GM12878 (cell line): Measurements from ENCODE around the gene GDPD2. TPM values are rescaled to one million over a fixed set of nuclear protein-coding genes. Genes with fewer than 3 reads are reported as not detected.

Experiments used
- ATAC-seq: fragments of 200-7000 bp; cut with Tn5 transposase; 3 replicates; pipeline ENCODE4 v1.9.1; 2020; ENCODE audit warnings: mild to moderate bottlenecking, moderate library complexity
- BruUV-seq: library from RNA; stranded (reverse); fragments of 400-500 nt; replicated peaks from 2 replicates; lab custom pipeline; 2021; lab: Mats Ljungman, UMichigan
- CTCF ChIA-PET: fragments of 300-600 bp; sonication (Branson Sonifier 250); formaldehyde crosslinking; extraction: SDS; loops from one replicate; lab custom pipeline; 2021; ENCODE audit warnings: inconsistent platforms; lab: Yijun Ruan, JAX
- POLR2A ChIA-PET: fragments of 350-600 bp; formaldehyde crosslinking; extraction: SDS; loops from one replicate; lab custom pipeline; 2021; ENCODE audit warnings: inconsistent platforms; lab: Charles Lee
- RAD21 ChIA-PET: fragments of 300-600 bp; sonication (Branson Sonifier 250); formaldehyde crosslinking; loops from one replicate; lab custom pipeline; 2023; ENCODE audit warnings: antibody characterized with exemption; ENCODE audit not compliant: unreplicated experiment; lab: Charles Lee
- SMC1A ChIA-PET: fragments of 300-600 bp; sonication (Branson Sonifier 250); formaldehyde crosslinking; loops from one replicate; lab custom pipeline; 2023; ENCODE audit not compliant: unreplicated experiment, uncharacterized antibody; lab: Charles Lee
- DNase-seq: peaks from one replicate; pipeline ENCODE4 v3.0.0-alpha.2; 2011; ENCODE audit warnings: low read depth, low spot score
- FAIRE-seq: peaks from 3 replicates; lab custom pipeline; 2011; peaks lifted over from hg19 to GRCh38; lab: Jason Lieb, UNC
- H2AFZ ChIP-seq: 2 replicates; pipeline ENCODE4 v1.6.0; 2011; ENCODE audit warnings: low read depth, low read length, control low read depth; ENCODE audit not compliant: control insufficient read depth
- H3K27ac ChIP-seq: 2 replicates; pipeline ENCODE4 v1.5.1; 2011; ENCODE audit warnings: control low read depth; ENCODE audit not compliant: control insufficient read depth, insufficient read depth
- H3K27me3 ChIP-seq, 2 experiments: replicated peaks in 1 of 2; 2 replicates each; pipeline versions ENCODE4 v1.6.0 to v1.6.1; 2011; ENCODE audit warnings: low read length in 1 of 2; ENCODE audit not compliant: control insufficient read depth in 2 of 2, insufficient read depth in 2 of 2
- H3K36me3 ChIP-seq, 2 experiments: 2 replicates each; pipeline ENCODE4 v1.5.1; 2011; ENCODE audit warnings: low read length in 1 of 2; ENCODE audit not compliant: control insufficient read depth in 2 of 2, insufficient read depth in 2 of 2
- H3K4me1 ChIP-seq: 2 replicates; pipeline ENCODE4 v1.6.1; 2011; ENCODE audit warnings: mild to moderate bottlenecking, low read length, moderate library complexity, mixed read lengths; ENCODE audit not compliant: control insufficient read depth, insufficient read depth
- H3K4me2 ChIP-seq: 2 replicates; pipeline ENCODE4 v1.6.0; 2011; ENCODE audit warnings: control low read depth; ENCODE audit not compliant: control insufficient read depth, insufficient read depth
- H3K4me3 ChIP-seq: fragments of 200-600 bp; sonication (generic); 2 replicates; pipeline ENCODE4 v1.5.1; 2016
- H3K79me2 ChIP-seq: 2 replicates; pipeline ENCODE4 v1.6.0; 2011; ENCODE audit warnings: low read length; ENCODE audit not compliant: control insufficient read depth, insufficient read depth
- H3K9ac ChIP-seq: 2 replicates; pipeline ENCODE4 v1.8.0; 2011; ENCODE audit warnings: low read length, control low read depth, mixed read lengths; ENCODE audit not compliant: control insufficient read depth, insufficient read depth
- H3K9me3 ChIP-seq: replicated peaks from 3 replicates; pipeline ENCODE4 v1.5.1; 2011; ENCODE audit warnings: mild to moderate bottlenecking, low read length; ENCODE audit not compliant: control insufficient read depth, insufficient read depth
- H4K20me1 ChIP-seq: 2 replicates; pipeline ENCODE4 v1.6.0; 2011; ENCODE audit not compliant: control insufficient read depth, insufficient read depth
- CHD2 ChIP-seq: IDR thresholded peaks from 2 replicates; pipeline ENCODE4 v1.6.1; 2011; ENCODE audit warnings: low read depth, low read length, improper control_type of control experiment, borderline replicate concordance
- EED ChIP-seq: sonication (generic); IDR thresholded peaks from 2 replicates; pipeline ENCODE4 v1.6.1; 2016; ENCODE audit warnings: antibody characterized with exemption, low read depth
- ESRRA ChIP-seq: IDR thresholded peaks from 2 replicates; pipeline ENCODE4 v1.6.1; 2012; ENCODE audit warnings: mild to moderate bottlenecking, low read length, improper control_type of control experiment
- IKZF2 ChIP-seq, 2 experiments: fragments of 450-650 bp; IDR thresholded peaks; 2 replicates each; pipeline ENCODE4 v1.6.1; 2017; ENCODE audit warnings: mild to moderate bottlenecking in 2 of 2, moderate library complexity in 2 of 2
- MTA2 ChIP-seq: fragments of 450-650 bp; IDR thresholded peaks from 2 replicates; pipeline ENCODE4 v1.6.1; 2016; ENCODE audit warnings: low read depth, mild to moderate bottlenecking, moderate library complexity
- MYB ChIP-seq: fragments of 150-350 bp; IDR thresholded peaks from 2 replicates; pipeline ENCODE4 v1.6.1; 2014; ENCODE audit warnings: mild to moderate bottlenecking, low read depth, low read length, borderline replicate concordance
- NFIC ChIP-seq: IDR thresholded peaks from 2 replicates; pipeline ENCODE4 v1.6.1; 2012; ENCODE audit warnings: low read depth, mild to moderate bottlenecking, inconsistent platforms, low read length, moderate library complexity
- PKNOX1 ChIP-seq: fragments of 450-650 bp; IDR thresholded peaks from 2 replicates; pipeline ENCODE4 v1.6.1; 2016; ENCODE audit warnings: mild to moderate bottlenecking
- TARDBP ChIP-seq: IDR thresholded peaks from 2 replicates; pipeline ENCODE4 v1.6.1; 2016; ENCODE audit warnings: borderline replicate concordance
- TCF12 ChIP-seq: IDR thresholded peaks from 2 replicates; pipeline ENCODE4 v1.6.1; 2011; ENCODE audit warnings: low read depth, mild to moderate bottlenecking, low read length
- WRNIP1 ChIP-seq: IDR thresholded peaks from 2 replicates; pipeline ENCODE4 v1.6.1; 2011; ENCODE audit warnings: low read depth, low read length, improper control_type of control experiment, borderline replicate concordance
- ZNF217 ChIP-seq: fragments of 450-650 bp; IDR thresholded peaks from 2 replicates; pipeline ENCODE4 v1.6.1; 2017; ENCODE audit warnings: antibody characterized with exemption, mild to moderate bottlenecking
- ZNF24 ChIP-seq: fragments of 450-650 bp; IDR thresholded peaks from 2 replicates; pipeline ENCODE4 v1.6.1; 2017; ENCODE audit warnings: antibody characterized with exemption, mild to moderate bottlenecking
- ZSCAN29 ChIP-seq: fragments of 450-650 bp; IDR thresholded peaks from 2 replicates; pipeline ENCODE4 v1.6.1; 2017; ENCODE audit warnings: mild to moderate bottlenecking, moderate library complexity
- WGBS: methylation state at CpG from one replicate; pipeline ENCODE4 v1.1.6; 2016; ENCODE audit warnings: low lambda C conversion rate; ENCODE audit not compliant: insufficient replicate concordance, insufficient coverage; ENCODE audit errors: missing lambda C conversion rate; 5-methylcytosine and 5-hydroxymethylcytosine counted together
- in situ Hi-C: fragments of 300-500 bp; cut with MboI; formaldehyde crosslinking; loops from 9 replicates; pipeline ENCODE4 v1.14.3; 2018; ENCODE audit warnings: mixed read lengths
- intact Hi-C: fragments of 100-400 bp; cut with micrococcal nuclease; formaldehyde crosslinking; loops from one replicate; pipeline ENCODE4 v1.14.2; 2022; ENCODE audit not compliant: unreplicated experiment
- polyA plus RNA-seq, 11 experiments: library from polyadenylated mRNA; depleted of rRNA in 4 of 11; unstranded in 6 of 11; stranded (reverse) in 5 of 11; fragments of >200 nt; fragmentation: Nextera tagmentation in 4 of 11; fragmentation: Illumina TruSeq in 1 of 11; extraction: Ambion mirVana in 4 of 11; extraction: Trizol in 1 of 11; gene quantifications; 1 replicate in 1 of 11; 2 replicates in 10 of 11; pipeline versions ENCODE4 v1.2.1 to v1.2.3, GENCODE V29; 2011 to 2016; ENCODE audit warnings: inconsistent platforms in 2 of 11, missing spikeins in 2 of 11, low read depth in 1 of 11
- total RNA-seq, 4 experiments: library from RNA; depleted of rRNA in 3 of 4; stranded (reverse); fragments of >200 nt in 3 of 4; fragmentation: Illumina TruSeq in 1 of 4; extraction: Trizol in 1 of 4; gene quantifications; 2 replicates each; pipeline versions ENCODE4 v1.2.1 to v1.2.3, GENCODE V29; 2013 to 2021
- TF ChIP-seq, protein P1 (sequence below): IDR thresholded peaks from 2 replicates; pipeline ENCODE4 v1.6.1; 2012; ENCODE audit warnings: low read depth, low read length, improper control_type of control experiment

The GDPD2 gene
- total and polyA plus RNA-seq, 10 of the 15 experiments (the other 5 are each of a cell fraction or from before 2014, with no cell fraction given): 0.04 to 0.11 (median 0.09) TPM; not detected in 7

GRCh38 chrX:70426286-70427278 lies 3.5 kb downstream of the GDPD2 start (continued):
- no peak for TF ChIP-seq ZNF24
- TF ChIP-seq ZSCAN29: no peak
- TF ChIP-seq, protein P1, sequence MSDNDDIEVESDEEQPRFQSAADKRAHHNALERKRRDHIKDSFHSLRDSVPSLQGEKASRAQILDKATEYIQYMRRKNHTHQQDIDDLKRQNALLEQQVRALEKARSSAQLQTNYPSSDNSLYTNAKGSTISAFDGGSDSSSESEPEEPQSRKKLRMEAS: no peak
- TF ChIP-seq CHD2: no peak
- TF ChIP-seq NFIC: no peak

- Histone ChIP-seq H3K27ac (no peak overlapping the region), H3K79me2 (no peaks in the 10 kb centered on the region), H2AFZ (no peak overlapping the region), H3K27me3 (no peaks in the 10 kb centered on the region), H3K36me3 (no peaks in the 10 kb centered on the region; a peak in 1 of 4 replicates), H3K9me3 (no peaks in the 10 kb centered on the region), H4K20me1 (no peaks in the 10 kb centered on the region), H3K9ac (no peak overlapping the region), H3K4me1 (no peaks in the 10 kb centered on the region), H3K4me2 (no peak overlapping the region), H3K4me3 (no peak overlapping the region)
- intact Hi-C loops: no loop called here
- SMC1A ChIA-PET: no interaction called here
- no peak for ATAC-seq
- no peak for DNase-seq
- RAD21 ChIA-PET: no interaction called here
- POLR2A ChIA-PET: no interaction called here
- TF ChIP-seq TCF12: no peak
- TF ChIP-seq ZNF217: no peak
- no peak for TF ChIP-seq MYB
- TF ChIP-seq NFIC: no peak
- no peak for TF ChIP-seq ESRRA
- TF ChIP-seq IKZF2 (IDR thresholded peaks at IDR 0.05): no peak
- TF ChIP-seq EED: no peak
- no peak for TF ChIP-seq PKNOX1
- TF ChIP-seq MTA2: no peak
- TF ChIP-seq WRNIP1: no peak
- TF ChIP-seq TARDBP: no peak
- BruUV-seq: no TSS peak
- 0% methylated on average over 2 of the region's 2 CpGs for WGBS
- no peak for FAIRE-seq
- CTCF ChIA-PET: no interaction called here
- in situ Hi-C loops: loop anchor here (25.0 kb wide), 1 partner anchor 390 kb away; the partner anchor contains the start of gene AWAT2
Observed at GRCh38 chrX:70427365-70427764, 4.3 kb downstream of the GDPD2 start.
